GM18511 (cell line): Measurements from ENCODE around the gene UBE2G2.

Source experiments
- ATAC-seq: cut with Tn5 transposase; IDR thresholded peaks from one replicate; pipeline ENCODE4 v1.9.1; 2021; ENCODE audit warnings: mild to moderate bottlenecking, moderate library complexity; ENCODE audit not compliant: unreplicated experiment

The UBE2G2 gene

GRCh38 chr21:44792702-44793591, 8.7 kb downstream of the UBE2G2 start:
- no peak for ATAC-seq

GRCh38 chr21:44791993-44792392, 9.6 kb downstream of the UBE2G2 start:
- ATAC-seq = no peak

- no peak for ATAC-seq
Measured at GRCh38 chr21:44791246-44791645, 10.4 kb downstream of the UBE2G2 start.

- ATAC-seq = no peak
Measured at GRCh38 chr21:44790368-44790767, 11.3 kb downstream of the UBE2G2 start.

- no peak for ATAC-seq
Measured at GRCh38 chr21:44789880-44790279, 11.7 kb downstream of the UBE2G2 start.

GRCh38 chr21:44785620-44786335, 15.8 kb downstream of the UBE2G2 start:
- no peak for ATAC-seq

- no peak for ATAC-seq
Measured at GRCh38 chr21:44784810-44785209, 16.8 kb downstream of the UBE2G2 start.

- ATAC-seq = no peak
Measured at GRCh38 chr21:44783020-44783696, 18.5 kb downstream of the UBE2G2 start.

GRCh38 chr21:44780767-44781459, 20.7 kb downstream of the UBE2G2 start:
- no peak for ATAC-seq

GRCh38 chr21:44780137-44780502, 21.5 kb downstream of the UBE2G2 start:
- no peak for ATAC-seq

- no peak for ATAC-seq
Measured at GRCh38 chr21:44779417-44780136, 22.0 kb downstream of the UBE2G2 start.

- no peak for ATAC-seq
Measured at GRCh38 chr21:44778983-44779382, 22.6 kb downstream of the UBE2G2 start.

GRCh38 chr21:44778499-44778911, 23.1 kb downstream of the UBE2G2 start:
- ATAC-seq = no peak

- ATAC-seq = no peak
Measured at GRCh38 chr21:44778094-44778493, 23.5 kb downstream of the UBE2G2 start.

GRCh38 chr21:44774972-44775371, 26.6 kb downstream of the UBE2G2 start:
- ATAC-seq = no peak

GRCh38 chr21:44773291-44773932, 28.2 kb downstream of the UBE2G2 start:
- no peak for ATAC-seq

- no peak for ATAC-seq
Measured at GRCh38 chr21:44771896-44772525, 29.6 kb downstream of the UBE2G2 start.

- ATAC-seq = no peak
Measured at GRCh38 chr21:44767834-44768831, 33.5 kb downstream of the UBE2G2 start.
